ENCODE measurements around the gene SRPK1.

Gene SRPK1

DNA sequence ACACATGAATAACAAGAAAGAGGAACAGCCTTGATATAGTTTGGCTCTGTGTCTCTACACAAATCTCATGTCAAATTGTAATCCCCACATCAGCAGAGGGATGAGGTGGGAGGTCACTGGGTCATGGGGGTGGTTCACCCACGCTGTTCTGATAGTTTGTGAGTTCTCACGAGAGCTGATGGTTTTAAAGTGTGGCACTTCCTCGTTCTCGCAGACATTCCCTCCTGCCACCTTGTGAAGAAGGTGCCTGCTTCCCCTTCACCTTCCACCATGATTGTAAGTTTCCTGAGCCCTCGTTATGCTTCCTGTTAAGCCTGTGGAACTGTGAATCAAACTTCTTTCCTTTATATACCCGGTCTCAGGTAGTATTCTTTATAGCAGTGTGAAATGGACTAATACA lies 13.1 kb downstream of the SRPK1 start:
- TF ChIP-seq, protein P1, sequence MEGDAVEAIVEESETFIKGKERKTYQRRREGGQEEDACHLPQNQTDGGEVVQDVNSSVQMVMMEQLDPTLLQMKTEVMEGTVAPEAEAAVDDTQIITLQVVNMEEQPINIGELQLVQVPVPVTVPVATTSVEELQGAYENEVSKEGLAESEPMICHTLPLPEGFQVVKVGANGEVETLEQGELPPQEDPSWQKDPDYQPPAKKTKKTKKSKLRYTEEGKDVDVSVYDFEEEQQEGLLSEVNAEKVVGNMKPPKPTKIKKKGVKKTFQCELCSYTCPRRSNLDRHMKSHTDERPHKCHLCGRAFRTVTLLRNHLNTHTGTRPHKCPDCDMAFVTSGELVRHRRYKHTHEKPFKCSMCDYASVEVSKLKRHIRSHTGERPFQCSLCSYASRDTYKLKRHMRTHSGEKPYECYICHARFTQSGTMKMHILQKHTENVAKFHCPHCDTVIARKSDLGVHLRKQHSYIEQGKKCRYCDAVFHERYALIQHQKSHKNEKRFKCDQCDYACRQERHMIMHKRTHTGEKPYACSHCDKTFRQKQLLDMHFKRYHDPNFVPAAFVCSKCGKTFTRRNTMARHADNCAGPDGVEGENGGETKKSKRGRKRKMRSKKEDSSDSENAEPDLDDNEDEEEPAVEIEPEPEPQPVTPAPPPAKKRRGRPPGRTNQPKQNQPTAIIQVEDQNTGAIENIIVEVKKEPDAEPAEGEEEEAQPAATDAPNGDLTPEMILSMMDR (IDR thresholded peaks at IDR 0.05; ENCODE audit: control insufficient read depth, extremely low read depth, insufficient read depth): no peak
- DNase-seq (ENCODE audit: low read depth): no peak
- no peak overlapping the region for H3K4me3 ChIP-seq (ENCODE audit: low read depth, low read length)

DNA sequence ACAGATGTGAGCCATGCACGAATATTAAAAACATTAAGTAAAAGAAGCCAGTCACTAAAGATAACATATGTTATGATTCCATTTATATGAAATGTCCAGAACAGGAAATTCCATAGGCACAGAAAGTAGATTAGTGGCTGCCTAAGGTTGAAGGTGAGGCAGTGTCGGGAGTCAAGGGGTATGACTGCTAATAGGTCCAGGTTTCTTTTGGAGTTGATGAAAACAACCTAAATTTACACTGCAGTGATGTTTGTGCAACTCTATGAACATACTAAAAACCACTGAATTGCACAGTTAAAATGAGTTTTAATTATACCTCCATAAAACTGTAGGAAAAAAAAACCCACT lies 14.4 kb downstream of the SRPK1 start:
- TF ChIP-seq, protein P1 (IDR thresholded peaks at IDR 0.05; ENCODE audit: control insufficient read depth, extremely low read depth, insufficient read depth): no peak
- no peak for DNase-seq (ENCODE audit: low read depth)
- H3K4me3 ChIP-seq (ENCODE audit: low read depth, low read length): no peak overlapping the region

DNA sequence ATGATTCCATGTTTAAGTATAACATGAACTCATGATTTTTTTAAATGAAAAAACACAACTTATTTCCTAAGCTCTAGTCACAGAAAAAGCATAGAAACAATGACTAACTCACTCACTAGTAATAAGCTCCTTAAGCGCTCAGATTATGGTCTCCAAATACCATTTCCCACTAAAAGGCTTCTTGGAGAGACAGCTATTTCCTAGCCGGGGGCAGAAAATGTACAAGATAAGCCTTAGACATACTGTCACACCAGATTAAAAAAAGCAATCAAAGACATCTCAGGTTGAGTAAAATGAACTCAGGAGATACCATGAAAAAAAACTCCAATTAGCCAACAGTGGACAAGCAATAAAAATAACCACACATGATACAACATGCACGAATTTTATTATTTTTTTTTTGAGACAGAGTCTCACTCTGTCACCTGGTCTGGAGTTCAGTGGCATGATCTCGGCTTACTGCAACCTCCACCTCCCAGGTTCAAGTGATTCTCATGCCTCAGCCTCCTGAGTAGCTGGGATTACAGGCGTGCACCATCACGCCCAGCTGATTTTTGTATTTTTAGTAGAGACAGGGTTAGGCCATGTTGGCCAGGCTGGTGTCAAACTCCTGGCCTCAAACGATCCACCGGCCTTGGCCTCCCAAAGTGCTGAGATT lies 14.9 kb downstream of the SRPK1 start:
- H3K4me3 ChIP-seq (ENCODE audit: low read depth, low read length): no peak overlapping the region
- TF ChIP-seq, protein P1 (IDR thresholded peaks at IDR 0.05; ENCODE audit: control insufficient read depth, extremely low read depth, insufficient read depth): no peak
- no peak for DNase-seq (ENCODE audit: low read depth)

- H3K4me3 ChIP-seq (ENCODE audit: low read depth, low read length): no peak overlapping the region
- TF ChIP-seq, protein P1 (IDR thresholded peaks at IDR 0.05; ENCODE audit: control insufficient read depth, extremely low read depth, insufficient read depth): no peak
- no peak for DNase-seq (ENCODE audit: low read depth)
Observed at GRCh38 chr6:35905141-35905785, 15.6 kb downstream of the SRPK1 start.

GRCh38 chr6:35903679-35904078 lies 17.2 kb downstream of the SRPK1 start:
- no peak overlapping the region for H3K4me3 ChIP-seq (ENCODE audit: low read depth, low read length)
- TF ChIP-seq, protein P1 (IDR thresholded peaks at IDR 0.05; ENCODE audit: control insufficient read depth, extremely low read depth, insufficient read depth): no peak
- no peak for DNase-seq (ENCODE audit: low read depth)

- no peak for DNase-seq (ENCODE audit: low read depth)
- H3K4me3 ChIP-seq (ENCODE audit: low read depth, low read length): no peak overlapping the region
- TF ChIP-seq, protein P1 (IDR thresholded peaks at IDR 0.05; ENCODE audit: control insufficient read depth, extremely low read depth, insufficient read depth): no peak
Observed at GRCh38 chr6:35900448-35900847, 20.4 kb downstream of the SRPK1 start.

GRCh38 chr6:35898003-35898402 lies 22.9 kb downstream of the SRPK1 start:
- no peak overlapping the region for H3K4me3 ChIP-seq (ENCODE audit: low read depth, low read length)
- TF ChIP-seq, protein P1 (IDR thresholded peaks at IDR 0.05; ENCODE audit: control insufficient read depth, extremely low read depth, insufficient read depth): no peak
- no peak for DNase-seq (ENCODE audit: low read depth)
